ENCODE results near the gene NEK7.
A peak's percentile ranks its signal among the peaks of the same experiment; 100 is the strongest.

NEK7 gene

DNA sequence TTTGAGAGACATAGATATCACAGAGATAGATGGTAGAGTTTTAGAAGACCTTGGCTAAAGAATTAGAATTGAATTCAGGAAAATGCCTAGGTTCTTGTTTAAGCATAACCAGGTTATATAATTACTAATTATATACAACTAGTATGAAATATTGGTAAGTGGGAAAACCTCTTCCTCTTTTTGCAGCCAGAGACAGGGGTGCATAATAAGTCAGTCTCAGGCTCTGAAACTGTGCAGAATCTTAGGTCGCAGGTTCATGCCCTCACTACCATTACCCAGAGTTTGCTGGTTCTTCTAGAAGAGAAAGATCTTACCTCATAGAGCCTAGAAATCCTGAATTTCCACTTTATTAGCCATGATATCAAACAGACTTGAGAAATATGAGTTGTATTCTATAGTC is 183.3 kb downstream of the NEK7 start:
- no peak for TF ChIP-seq POLR2A (IDR thresholded peaks at IDR 0.05; ENCODE audit: low read depth, low read length)
- no peak for FAIRE-seq
- DNase-seq (ENCODE audit: insufficient read length, low spot score): no peak

DNA sequence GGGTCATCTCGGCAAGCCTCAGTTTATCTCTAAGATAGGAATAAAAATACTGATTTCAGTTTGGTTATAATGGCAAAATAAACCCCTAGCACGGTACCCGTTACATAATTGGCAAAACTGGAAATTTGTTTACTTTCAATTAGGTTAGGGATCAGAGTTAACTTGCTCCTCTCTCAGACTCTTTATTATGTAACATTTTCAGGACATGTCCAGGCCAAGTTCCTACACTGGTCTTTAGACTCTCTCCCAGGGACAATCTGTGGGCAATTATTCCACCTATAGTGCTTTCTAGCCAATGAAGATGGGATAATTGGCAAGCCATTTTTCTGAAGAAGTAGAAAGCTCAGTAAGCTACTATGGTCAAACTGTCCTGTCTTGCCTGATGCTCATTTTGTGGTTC is 189.4 kb downstream of the NEK7 start:
- no peak for DNase-seq (ENCODE audit: insufficient read length, low spot score)
- TF ChIP-seq POLR2A (IDR thresholded peaks at IDR 0.05; ENCODE audit: low read depth, low read length): no peak
- no peak for FAIRE-seq

DNA sequence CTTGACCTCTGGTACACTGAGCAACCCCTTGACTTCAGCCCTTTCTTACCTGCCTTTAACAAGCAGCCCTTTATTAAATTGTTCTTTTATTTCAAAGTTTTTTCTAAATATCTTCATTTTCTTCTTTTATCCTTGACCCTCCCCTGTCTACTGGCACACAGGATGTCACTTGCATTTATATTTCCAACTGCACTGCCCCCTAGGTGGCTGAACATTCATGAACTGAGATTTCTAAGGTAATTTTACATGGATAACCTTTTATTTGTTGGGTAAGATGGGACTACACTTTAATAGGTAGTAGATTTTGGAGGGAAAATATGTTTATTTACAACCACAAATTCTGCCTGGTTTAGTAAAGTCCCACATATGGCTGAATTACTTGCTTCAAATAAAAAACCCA is 193.7 kb downstream of the NEK7 start:
- TF ChIP-seq POLR2A (IDR thresholded peaks at IDR 0.05; ENCODE audit: low read depth, low read length): no peak
- no peak for FAIRE-seq
- DNase-seq (ENCODE audit: insufficient read length, low spot score): no peak

DNA sequence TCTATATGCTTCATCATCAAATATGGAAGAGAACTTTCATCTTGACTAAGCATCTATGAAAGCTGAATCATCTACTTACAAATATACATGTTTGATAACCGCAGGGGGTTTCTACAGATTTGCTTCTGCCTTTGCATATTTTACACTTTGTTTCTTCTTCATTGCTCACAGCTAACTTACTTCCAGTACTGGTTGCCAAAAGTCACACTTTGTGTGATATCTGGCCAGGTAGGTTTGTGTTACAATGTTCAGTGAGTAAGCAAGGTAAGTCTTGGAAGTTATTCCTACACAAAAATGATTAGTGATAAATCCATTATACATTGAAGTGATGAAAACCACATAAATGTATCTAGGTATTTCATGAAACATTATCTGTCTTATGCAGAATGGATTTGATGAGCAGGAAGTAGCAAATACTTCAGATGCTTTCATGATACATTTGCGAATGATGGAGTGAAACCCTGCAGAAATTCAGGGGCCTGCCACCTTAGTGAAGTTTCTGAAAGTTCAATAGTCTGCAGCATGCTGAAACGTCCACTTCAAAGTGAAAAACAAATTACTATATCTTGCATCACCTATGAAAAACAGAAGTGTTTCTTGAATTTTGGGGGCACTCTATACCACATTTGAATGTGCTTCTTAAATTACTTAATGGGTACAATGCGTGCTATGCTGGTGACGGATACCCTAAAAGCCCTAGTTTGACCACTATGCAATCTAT is 196.3 kb downstream of the NEK7 start:
- DNase-seq (ENCODE audit: insufficient read length, low spot score) (no peak), FAIRE-seq (no peak)
- TF ChIP-seq POLR2A (IDR thresholded peaks at IDR 0.05; ENCODE audit: low read depth, low read length): no peak

DNA sequence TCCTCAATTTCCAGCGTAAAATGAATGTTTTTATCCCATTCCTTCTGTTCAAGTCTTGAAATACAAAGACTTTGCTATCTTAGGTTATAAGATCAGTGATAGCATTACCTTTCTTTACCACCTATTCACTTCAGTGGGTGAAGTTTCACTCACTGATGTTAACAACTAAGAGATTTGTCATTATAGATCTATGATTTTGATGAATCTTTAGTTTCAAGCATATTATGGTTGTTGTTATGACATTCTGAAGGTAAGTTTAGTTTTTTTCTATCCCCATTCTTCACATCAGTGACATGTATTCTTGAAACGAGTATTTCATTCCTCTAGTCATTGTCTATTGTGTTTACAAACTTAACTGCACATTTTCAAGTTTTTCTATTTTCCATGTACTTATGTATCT is 201.1 kb downstream of the NEK7 start:
- DNase-seq (ENCODE audit: insufficient read length, low spot score) (no peak), FAIRE-seq (peak; percentile 76)
- TF ChIP-seq POLR2A (IDR thresholded peaks at IDR 0.05; ENCODE audit: low read depth, low read length): no peak

DNA sequence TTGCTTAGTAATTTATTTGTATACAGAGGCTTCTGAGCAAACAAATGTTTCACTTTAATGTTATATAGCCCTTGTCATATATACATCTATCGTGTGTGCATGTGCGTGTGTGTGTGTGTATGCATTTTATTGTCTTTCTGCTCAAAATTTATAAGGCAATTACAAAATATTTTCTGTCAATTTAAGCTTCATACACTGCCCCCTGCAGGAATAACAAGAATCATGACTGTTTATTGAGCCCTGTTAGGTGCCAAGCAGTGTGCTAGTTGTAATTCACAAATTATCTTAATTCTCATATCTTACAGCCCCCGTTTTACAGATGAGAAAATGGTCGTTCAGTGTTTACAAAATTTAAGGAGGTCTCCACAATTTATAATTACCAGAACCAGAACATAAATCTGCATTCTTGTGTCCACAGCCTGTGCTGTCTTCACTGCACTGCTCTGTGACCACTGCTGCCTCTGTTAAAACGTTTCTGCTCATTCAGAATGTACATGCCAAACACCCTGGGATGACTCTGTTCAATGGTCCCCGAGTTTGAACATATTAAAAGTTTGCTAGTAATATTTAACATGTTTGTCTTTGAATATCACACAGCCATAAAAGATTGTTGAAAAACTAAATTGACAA is 202.3 kb downstream of the NEK7 start:
- DNase-seq (ENCODE audit: insufficient read length, low spot score) (no peak), FAIRE-seq (no peak)
- TF ChIP-seq POLR2A (IDR thresholded peaks at IDR 0.05; ENCODE audit: low read depth, low read length): no peak

DNA sequence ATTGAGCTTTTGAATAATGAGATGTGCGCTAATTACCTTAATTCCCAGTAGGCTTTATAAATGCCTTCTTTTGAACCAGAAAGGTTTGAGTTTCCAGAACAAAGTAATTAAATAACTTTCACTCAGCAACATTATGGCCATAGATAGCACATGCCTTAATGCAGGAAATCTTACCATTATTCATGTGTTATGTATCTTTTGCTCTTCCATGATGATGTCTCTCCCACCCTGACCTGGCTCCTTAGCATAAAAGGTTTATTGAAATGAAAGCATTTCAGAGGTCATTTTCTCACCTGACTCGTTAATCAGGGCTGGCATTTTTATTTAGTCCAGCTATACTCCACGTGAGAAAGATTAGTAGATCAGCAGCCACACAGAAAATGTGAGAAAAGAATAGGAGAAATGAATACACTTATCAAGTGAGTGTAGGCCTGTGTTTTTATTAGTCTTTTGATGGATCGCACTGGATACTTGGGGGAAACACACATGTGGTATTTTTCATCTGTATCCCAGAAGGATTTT is 203.5 kb downstream of the NEK7 start:
- DNase-seq (ENCODE audit: insufficient read length, low spot score) (no peak), FAIRE-seq (no peak)
- no peak for TF ChIP-seq POLR2A (IDR thresholded peaks at IDR 0.05; ENCODE audit: low read depth, low read length)

DNA sequence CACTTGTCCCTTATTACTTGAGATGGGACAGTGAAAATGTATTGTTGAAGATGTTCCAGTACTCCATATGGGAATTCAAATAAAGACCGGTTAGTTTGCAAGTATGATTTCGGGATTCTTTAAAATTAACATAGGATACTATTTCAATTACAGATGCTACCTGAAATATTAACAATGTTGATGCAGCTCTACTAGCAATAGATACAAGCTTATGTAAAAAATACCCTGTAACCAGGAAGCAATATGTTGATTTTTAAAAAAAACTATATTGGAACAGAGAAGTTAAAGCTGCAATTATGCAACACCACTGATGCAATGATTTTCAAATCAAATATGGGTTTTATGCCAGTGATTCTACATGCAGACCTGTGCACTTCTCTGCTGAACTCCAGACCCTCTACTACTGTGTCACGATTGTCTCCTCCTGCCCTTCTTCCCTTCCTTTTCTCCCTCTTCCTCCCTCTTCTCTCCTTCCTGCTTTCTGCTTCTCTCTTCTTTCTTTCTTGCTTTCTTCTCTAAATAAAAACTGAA is 204.5 kb downstream of the NEK7 start:
- FAIRE-seq (no peak), DNase-seq (ENCODE audit: insufficient read length, low spot score) (no peak)
- TF ChIP-seq POLR2A (IDR thresholded peaks at IDR 0.05; ENCODE audit: low read depth, low read length): no peak

DNA sequence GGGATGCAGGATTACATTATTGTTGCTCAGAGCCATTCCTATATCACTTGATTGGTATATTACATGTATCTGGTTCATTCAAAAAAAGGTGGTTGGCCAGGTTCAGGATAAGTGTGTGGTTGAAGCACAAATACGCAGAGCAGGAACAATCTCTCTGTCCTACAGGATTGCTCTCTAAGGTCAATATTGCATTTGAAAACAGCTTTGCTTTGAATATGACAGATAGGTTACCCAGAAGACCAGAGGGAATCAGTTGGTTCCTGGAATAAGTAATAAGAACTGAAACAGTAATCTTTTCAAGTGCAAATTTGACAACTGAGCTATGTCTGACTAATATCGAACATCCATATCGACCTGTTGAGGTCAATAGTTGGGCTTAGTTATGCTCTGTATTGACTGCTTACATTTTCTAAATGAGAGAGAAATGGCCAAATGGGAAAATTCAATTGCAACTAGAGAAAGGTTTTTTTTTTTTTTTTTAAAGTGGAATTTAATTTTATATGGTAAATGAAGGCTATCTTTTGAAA is 206.9 kb downstream of the NEK7 start:
- no peak for FAIRE-seq
- no peak for TF ChIP-seq POLR2A (IDR thresholded peaks at IDR 0.05; ENCODE audit: low read depth, low read length)
- no peak for DNase-seq (ENCODE audit: insufficient read length, low spot score)

DNA sequence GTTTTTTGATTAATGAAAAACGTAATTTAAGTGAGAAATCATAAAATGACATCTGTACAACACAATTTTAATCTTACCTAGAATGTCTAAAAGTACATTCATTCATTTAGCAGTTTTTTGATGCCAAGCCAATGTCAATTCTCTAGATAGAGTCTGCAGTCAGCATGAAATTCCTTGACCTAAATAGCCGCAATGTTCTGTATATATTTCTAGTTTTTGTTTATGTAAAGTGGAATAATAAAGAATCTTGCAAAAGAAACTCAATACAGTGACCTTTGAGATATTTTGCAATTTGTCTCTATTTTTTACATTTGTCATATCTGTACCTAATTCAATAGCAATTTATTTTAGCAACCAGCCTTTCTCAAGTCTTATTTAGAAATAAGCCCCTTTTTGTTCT is 207.7 kb downstream of the NEK7 start:
- no peak for TF ChIP-seq POLR2A (IDR thresholded peaks at IDR 0.05; ENCODE audit: low read depth, low read length)
- DNase-seq (ENCODE audit: insufficient read length, low spot score) (no peak), FAIRE-seq (no peak)

DNA sequence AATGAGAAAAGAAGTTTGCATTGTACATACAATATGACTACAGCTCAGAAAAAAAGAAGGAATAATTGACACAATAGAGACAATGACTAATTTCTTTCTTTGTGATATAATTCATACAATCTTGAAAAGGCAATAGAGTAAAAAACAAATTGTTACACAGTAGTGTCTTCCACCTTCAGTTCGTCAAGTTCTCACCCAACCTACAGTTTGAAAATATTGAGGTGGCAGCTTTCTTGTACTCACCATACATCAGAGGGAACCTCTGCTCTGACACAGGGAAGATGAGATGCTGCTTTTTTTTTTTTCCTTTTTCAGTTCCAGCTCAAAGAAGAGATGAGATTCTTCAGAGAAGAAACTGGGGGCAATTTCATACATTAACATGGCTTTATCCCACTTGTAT is 210.5 kb downstream of the NEK7 start:
- FAIRE-seq (no peak), DNase-seq (ENCODE audit: insufficient read length, low spot score) (no peak)
- no peak for TF ChIP-seq POLR2A (IDR thresholded peaks at IDR 0.05; ENCODE audit: low read depth, low read length)

DNA sequence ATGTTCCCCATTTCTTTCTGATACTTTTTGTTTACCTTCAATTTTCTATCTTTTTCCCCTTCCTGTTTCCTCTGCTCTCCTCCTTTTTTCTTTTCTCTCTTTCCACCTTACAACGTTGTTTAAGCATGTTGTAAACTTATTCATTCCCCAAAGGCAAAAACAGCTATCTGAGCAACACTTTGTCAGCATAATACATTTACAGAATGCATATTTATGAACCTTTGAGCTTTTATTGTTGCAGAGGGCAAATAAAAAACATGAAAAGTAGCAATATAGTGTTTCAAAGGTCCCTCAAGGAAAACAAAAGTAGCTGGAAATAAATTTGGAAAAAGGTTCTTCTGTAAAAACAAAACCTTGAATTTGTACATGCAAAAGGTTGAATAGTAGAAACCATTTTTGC is 214.2 kb downstream of the NEK7 start:
- DNase-seq (ENCODE audit: insufficient read length, low spot score) (no peak), FAIRE-seq (no peak)

More for the DNA sequence above, 214.2 kb downstream of the NEK7 start:
- TF ChIP-seq POLR2A (IDR thresholded peaks at IDR 0.05; ENCODE audit: low read depth, low read length): no peak
